HG03520 (cell line): ENCODE measurements around the gene SLC35A2.
"Not testable (repeated sequence)": the region's sequence is repeated elsewhere in the genome, so short reads cannot be mapped to it uniquely, and the experiment has no call there.

Source experiments
- ATAC-seq: cut with Tn5 transposase; IDR thresholded peaks from one replicate; pipeline ENCODE4 v1.9.1; 2021; ENCODE audit warnings: mild to moderate bottlenecking, moderate library complexity; ENCODE audit not compliant: unreplicated experiment

Gene SLC35A2

GRCh38 chrX:48854121-48854804, 57.2 kb downstream of the SLC35A2 start:
- ATAC-seq = not testable (repeated sequence)

DNA sequence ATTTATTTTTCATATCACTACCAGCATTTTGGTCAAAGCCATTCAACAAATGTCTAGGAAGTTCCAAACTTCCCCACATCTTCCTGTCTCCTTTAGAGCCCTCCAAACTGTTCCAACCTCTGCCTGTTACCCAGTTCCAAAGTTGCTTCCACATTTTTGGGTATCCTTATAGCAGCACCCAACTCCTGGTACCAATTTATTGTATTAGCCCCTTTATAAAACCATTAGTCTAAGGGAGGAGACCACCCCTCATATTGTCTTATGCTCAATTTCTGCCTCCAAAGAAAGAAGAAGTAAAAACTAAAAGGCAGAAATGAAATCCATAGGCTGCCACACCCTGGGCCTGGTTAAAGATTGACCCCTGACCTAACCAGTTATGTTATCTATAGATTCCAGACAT, 58.0 kb downstream of the SLC35A2 start:
- ATAC-seq = not testable (repeated sequence)
